ENCODE results near the gene G0S2. TPM values are rescaled to one million over a fixed set of nuclear protein-coding genes. Genes with fewer than 3 reads are reported as not detected.
"Not testable (repeated sequence)": the region's sequence is repeated elsewhere in the genome, so short reads cannot be mapped to it uniquely, and the experiment has no call there.

Gene G0S2
- total RNA-seq, 1 donor, result 23.0 TPM

DNA sequence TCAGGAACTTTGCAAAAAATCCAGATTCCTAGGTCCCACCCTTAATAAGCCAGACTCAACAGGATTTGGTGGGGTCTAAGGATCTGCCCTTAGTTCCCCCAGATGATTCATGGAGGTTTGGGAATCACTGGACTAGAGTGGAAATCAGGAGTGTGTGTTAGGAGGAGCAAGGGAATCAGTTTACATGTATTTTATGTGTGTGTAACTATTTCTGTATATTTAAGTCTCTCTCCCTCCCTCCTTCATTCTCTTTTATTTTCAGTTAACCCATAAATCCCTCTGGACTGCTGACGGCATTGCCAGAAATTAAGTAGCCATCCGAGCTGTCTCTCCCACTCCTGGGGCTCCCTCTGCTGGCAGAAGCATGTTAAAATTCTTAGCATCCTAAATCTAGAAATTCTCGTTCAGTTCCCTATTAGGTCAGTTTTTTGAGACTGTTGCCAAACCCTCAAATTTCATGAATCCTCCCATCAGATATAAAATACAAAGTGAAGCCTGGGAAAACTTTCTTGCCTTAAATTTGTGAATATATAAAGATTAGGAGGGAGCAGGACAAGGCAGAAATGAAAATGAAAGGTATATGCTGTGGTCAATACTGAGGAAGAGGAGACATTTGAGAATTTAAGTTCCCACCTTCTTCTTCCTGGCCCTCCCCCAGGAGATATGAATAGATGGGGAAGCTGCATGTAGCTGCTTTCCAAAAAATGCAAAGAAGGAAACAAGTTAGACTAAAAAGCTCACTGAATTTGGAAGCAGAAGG is 17.7 kb downstream of the G0S2 start:
- TF ChIP-seq, protein P1, sequence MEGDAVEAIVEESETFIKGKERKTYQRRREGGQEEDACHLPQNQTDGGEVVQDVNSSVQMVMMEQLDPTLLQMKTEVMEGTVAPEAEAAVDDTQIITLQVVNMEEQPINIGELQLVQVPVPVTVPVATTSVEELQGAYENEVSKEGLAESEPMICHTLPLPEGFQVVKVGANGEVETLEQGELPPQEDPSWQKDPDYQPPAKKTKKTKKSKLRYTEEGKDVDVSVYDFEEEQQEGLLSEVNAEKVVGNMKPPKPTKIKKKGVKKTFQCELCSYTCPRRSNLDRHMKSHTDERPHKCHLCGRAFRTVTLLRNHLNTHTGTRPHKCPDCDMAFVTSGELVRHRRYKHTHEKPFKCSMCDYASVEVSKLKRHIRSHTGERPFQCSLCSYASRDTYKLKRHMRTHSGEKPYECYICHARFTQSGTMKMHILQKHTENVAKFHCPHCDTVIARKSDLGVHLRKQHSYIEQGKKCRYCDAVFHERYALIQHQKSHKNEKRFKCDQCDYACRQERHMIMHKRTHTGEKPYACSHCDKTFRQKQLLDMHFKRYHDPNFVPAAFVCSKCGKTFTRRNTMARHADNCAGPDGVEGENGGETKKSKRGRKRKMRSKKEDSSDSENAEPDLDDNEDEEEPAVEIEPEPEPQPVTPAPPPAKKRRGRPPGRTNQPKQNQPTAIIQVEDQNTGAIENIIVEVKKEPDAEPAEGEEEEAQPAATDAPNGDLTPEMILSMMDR (IDR thresholded peaks at IDR 0.05; ENCODE audit: insufficient read depth, low read length), result peak; percentile 84
- no peak overlapping the region for H3K4me3 ChIP-seq (ENCODE audit: low read depth, low read length)
- DNase-seq (ENCODE audit: low read depth), result peak; percentile 93

- H3K4me3 ChIP-seq (ENCODE audit: low read depth, low read length), result no peak overlapping the region
- TF ChIP-seq, protein P1 (IDR thresholded peaks at IDR 0.05; ENCODE audit: insufficient read depth, low read length), result no peak
- DNase-seq (ENCODE audit: low read depth), result no peak
These were observed 21.5 kb downstream of the G0S2 start for GRCh38 chr1:209696673-209697072.

- TF ChIP-seq, protein P1 (IDR thresholded peaks at IDR 0.05; ENCODE audit: insufficient read depth, low read length), result no peak
- no peak overlapping the region for H3K4me3 ChIP-seq (ENCODE audit: low read depth, low read length)
- peak; percentile 62 for DNase-seq (ENCODE audit: low read depth)
These were observed 21.9 kb downstream of the G0S2 start for GRCh38 chr1:209697126-209697525.

DNA sequence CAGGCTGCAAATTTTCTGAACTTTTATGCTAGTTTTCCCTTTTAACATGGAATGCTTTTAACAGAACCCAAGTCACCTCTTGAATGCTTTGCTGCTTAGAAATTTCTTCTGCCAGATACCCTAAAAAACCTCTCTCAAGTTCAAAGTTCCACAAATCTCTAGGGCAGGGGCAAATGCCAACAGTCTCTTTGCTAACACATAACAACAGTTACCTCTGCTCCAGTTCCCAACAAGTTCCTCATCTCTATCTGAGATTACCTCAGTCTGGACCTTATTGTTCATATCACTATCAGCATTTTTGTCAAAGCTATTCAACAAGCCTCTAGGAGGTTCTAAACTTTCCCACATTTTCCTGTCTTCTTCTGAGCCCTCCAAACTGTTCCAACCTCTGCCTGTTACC is 25.5 kb downstream of the G0S2 start:
- not testable (repeated sequence) for DNase-seq (ENCODE audit: low read depth); H3K4me3 ChIP-seq (ENCODE audit: low read depth, low read length)

DNA sequence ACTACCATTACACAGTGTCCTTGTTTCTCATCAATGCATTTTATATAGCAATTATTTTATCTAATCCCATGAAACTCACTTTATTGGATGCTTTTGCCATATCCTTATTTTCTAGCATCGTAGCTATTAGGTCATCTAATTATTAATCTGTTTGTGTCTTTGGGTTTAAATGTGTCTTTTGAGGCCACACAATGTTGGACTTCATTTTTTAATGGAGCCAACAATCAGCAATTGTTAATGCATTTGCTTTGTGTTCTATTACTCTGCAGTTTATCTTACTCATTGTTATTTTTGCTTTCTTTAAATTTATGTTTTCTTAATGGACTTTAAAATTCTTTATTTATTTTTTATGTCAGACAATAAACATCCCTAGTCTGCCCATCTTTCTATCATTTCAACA is 27.6 kb downstream of the G0S2 start:
- no peak overlapping the region for H3K4me3 ChIP-seq (ENCODE audit: low read depth, low read length)
- TF ChIP-seq, protein P1 (IDR thresholded peaks at IDR 0.05; ENCODE audit: insufficient read depth, low read length), result no peak

DNA sequence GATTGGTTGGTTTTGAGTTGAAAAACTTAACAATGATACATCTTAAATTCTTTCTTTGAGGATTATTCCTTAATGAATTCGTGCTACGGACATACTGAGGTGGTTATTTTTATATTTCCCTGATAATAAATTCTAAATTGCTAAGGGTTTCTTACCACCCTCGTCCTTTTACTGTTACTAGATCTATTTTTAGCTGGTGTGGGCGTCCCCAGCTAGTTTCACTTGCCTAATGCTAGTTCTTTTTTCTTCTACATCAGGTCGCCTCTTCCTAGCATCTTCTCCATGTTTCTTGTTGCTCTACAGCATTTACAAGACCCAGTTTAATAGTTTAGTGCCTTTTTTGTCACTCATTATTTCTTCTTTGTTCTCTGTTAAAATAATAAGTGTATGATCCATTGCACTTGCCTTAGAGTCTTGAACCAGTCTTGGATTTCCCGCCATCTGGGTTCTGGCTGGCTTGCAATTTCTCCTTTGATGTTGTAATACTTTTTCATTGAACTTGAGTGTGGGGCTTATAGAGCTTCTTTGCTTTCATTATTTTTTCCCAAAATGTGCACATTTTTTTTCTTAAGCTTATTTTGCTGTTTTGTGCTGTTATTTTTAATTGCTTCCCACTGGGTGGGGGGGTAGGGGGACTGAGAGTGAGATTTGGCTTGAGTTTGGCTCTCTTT is 28.8 kb downstream of the G0S2 start:
- no peak overlapping the region for H3K4me3 ChIP-seq (ENCODE audit: low read depth, low read length)
- DNase-seq (ENCODE audit: low read depth), result no peak
- TF ChIP-seq, protein P1 (IDR thresholded peaks at IDR 0.05; ENCODE audit: insufficient read depth, low read length), result no peak

More for the DNA sequence above, 27.6 kb downstream of the G0S2 start:
- DNase-seq (ENCODE audit: low read depth), result no peak

- peak; percentile 98 for DNase-seq (ENCODE audit: low read depth)
- TF ChIP-seq, protein P1 (IDR thresholded peaks at IDR 0.05; ENCODE audit: insufficient read depth, low read length), result no peak
- H3K4me3 ChIP-seq (ENCODE audit: low read depth, low read length), result no peak within 1 kb of the TSS
These were observed 29.4 kb downstream of the G0S2 start, which contains the start of gene HSD11B1 for GRCh38 chr1:209704584-209704983. HSD11B1 (plus strand) TSS chr1:209704846; CDS start chr1:209704943, 97 bp downstream.
